Measurements from ENCODE around the gene PUS1.
"Not testable (repeated sequence)": the region's sequence is repeated elsewhere in the genome, so short reads cannot be mapped to it uniquely, and the experiment has no call there.

PUS1 gene

GRCh38 chr12:131959641-131960589, 30.8 kb downstream of the PUS1 start:
- DNase-seq (ENCODE audit: extremely low read depth in 1 of 2, low read depth in 1 of 2) = no peak

- DNase-seq (ENCODE audit: extremely low read depth in 1 of 2, low read depth in 1 of 2) = not testable (repeated sequence)
These were observed 31.7 kb downstream of the PUS1 start for GRCh38 chr12:131960590-131961325.

GRCh38 chr12:131961328-131961727, 32.3 kb downstream of the PUS1 start:
- not testable (repeated sequence) for DNase-seq (ENCODE audit: extremely low read depth in 1 of 2, low read depth in 1 of 2)

DNA sequence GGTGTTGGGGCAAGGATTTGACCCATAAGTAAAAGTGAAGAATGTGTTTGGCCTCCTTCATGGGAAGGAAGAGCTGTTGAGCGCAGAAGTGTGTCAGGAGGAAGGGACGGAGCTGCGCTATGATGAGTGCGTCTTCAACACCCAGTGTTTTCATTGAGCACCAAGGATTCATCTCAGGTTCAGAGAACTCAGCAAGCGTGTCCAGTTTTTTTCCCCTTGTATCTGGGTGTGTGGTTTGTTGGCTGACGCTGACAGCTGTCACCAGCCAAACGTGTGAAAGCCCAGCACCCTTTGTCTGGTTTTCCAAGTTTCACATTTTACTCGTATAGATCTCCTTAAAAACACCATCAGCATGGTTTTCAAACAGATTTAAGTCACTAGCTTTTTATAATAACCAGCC, 33.0 kb downstream of the PUS1 start:
- DNase-seq (ENCODE audit: extremely low read depth in 1 of 2, low read depth in 1 of 2) = no peak

GRCh38 chr12:131963381-131963780, 34.3 kb downstream of the PUS1 start:
- no peak for DNase-seq (ENCODE audit: extremely low read depth in 1 of 2, low read depth in 1 of 2)

- no peak for DNase-seq (ENCODE audit: extremely low read depth in 1 of 2, low read depth in 1 of 2)
These were observed 36.0 kb downstream of the PUS1 start for GRCh38 chr12:131965073-131965472.

DNA sequence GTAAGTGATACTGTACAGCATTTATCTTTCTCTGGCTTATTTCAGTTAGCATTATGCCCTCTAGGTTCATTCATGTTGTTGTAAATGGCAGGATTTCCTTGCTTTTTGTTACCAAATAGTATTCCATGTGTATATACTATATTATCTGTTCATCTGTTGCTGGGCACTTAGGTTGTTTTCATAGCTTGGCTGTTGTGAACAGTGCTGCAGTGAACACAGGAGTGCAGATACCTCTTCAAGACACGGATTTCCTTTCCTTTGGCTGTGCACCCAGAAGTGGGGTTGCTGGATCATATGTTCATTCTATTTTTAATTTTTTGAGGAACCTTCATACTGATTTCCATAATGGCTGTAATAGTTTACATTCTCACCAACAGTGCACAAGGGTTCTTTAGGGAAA, 42.1 kb downstream of the PUS1 start:
- DNase-seq (ENCODE audit: extremely low read depth in 1 of 2, low read depth in 1 of 2) = no peak

- no peak for DNase-seq (ENCODE audit: extremely low read depth in 1 of 2, low read depth in 1 of 2)
These were observed 46.2 kb downstream of the PUS1 start for GRCh38 chr12:131975228-131975627.

GRCh38 chr12:131979606-131980005, 50.5 kb downstream of the PUS1 start:
- no peak for DNase-seq (ENCODE audit: extremely low read depth in 1 of 2, low read depth in 1 of 2)

DNA sequence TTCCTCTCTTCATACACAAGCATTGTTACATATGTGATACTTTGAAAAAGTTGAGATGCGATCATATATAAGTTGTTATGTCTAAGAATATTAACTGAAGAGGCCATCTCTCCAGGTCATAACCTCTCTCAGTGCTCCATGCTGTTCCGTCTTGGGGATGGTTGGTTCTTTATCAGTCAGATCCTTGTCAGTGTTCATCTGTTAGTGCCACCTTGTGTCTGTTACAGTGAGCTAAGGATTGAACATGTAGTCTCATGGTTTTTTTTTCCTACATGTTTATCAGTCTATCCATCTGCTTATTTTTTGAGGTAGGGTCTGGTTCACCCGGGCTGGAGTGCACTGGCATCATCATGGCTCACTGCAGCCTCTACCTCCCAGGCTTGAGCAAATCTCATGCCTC, 51.2 kb downstream of the PUS1 start:
- DNase-seq (ENCODE audit: extremely low read depth in 1 of 2, low read depth in 1 of 2) = no peak

DNA sequence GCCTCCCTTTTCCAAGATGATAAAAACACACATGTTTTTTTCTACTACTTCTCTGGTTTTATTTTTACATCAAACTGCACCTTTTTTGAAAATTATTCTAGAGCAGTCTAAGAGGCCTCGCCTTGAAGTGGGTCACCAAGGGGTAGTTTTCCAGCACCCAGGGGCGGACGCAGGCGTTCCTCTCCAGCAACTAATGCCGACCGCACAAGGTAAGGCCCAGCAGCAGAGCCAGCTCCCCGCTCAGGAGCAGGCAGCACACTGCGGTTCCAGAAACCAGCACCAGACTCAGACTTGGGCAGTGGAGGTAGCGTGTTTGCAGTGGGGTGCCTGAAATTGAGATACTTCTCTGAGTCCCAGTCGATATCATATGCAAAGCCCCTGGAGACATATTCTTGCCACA, 52.3 kb downstream of the PUS1 start:
- DNase-seq (ENCODE audit: extremely low read depth in 1 of 2, low read depth in 1 of 2) = no peak

DNA sequence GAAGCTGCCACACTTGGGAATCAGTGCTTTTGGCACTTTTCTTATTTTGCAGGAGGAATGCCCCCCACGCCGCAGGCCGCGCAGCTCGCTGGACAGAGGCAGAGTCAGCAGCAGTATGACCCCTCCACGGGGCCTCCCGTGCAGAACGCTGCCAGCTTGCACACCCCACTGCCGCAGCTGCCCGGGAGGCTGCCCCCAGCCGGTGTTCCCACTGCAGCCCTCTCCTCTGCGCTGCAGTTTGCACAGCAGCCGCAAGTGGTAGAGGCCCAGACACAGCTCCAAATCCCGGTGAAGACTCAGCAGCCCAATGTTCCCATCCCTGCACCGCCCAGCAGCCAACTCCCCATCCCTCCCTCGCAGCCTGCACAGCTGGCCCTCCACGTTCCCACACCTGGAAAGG, 53.0 kb downstream of the PUS1 start:
- no peak for DNase-seq (ENCODE audit: extremely low read depth in 1 of 2, low read depth in 1 of 2)

- no peak for DNase-seq (ENCODE audit: extremely low read depth in 1 of 2, low read depth in 1 of 2)
These were observed 54.0 kb downstream of the PUS1 start for GRCh38 chr12:131983026-131983425.

GRCh38 chr12:131983554-131983953, 54.5 kb downstream of the PUS1 start:
- no peak for DNase-seq (ENCODE audit: extremely low read depth in 1 of 2, low read depth in 1 of 2)

DNA sequence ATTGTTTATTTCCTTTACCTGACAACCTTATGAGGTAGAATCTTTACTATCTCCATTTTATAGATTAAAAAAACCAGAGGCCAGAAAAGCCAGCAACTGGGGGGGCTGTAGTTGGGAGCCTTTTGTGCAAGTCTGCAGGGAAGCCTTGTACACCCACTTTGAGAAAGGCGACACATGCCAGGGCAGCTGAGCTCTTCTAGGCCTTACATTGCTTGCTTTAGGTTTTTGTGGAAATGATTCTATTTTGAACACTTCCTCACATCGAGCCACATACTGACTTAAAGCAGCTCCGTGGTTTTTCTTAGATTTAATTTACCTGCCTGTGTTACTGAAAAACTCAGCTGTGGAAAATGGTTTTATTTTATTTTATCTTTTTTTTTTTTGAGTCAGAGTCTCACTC, 55.3 kb downstream of the PUS1 start:
- DNase-seq (ENCODE audit: extremely low read depth in 1 of 2, low read depth in 1 of 2) = no peak

DNA sequence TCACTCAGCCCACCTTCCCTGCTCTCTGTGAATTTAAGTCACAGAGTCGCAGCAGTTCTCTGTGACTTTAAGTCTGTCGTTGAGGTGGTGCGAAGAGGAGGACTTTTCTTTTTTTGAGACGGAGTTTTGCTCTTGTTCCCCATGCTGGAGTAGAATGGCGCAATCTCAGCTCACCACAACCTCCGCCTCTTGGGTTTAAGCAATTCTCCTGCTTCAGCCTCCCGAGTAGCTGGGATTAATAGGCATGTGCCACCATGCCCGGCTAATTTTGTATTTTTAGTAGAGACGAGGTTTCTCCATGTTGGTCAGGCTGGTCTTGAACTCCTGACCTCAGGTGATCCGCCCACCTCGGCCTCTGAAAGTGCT, 56.4 kb downstream of the PUS1 start:
- DNase-seq (ENCODE audit: extremely low read depth in 1 of 2, low read depth in 1 of 2) = not testable (repeated sequence)

DNA sequence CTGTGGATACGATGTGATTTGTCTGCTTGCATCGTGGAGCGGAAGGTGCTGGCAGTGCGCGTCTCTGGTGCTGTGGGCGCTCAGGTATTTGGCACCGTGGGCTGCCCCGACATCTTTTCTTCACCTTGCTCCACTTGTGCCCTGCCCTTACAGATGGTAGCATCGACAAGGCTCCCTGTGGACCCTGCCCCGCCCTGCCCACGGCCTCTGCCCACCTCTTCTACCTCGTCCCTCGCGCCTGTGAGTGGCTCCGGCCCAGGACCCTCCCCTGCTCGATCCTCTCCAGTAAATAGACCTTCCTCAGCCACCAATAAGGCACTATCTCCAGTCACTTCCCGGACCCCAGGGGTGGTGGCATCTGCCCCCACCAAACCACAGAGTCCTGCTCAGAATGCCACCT, 57.3 kb downstream of the PUS1 start:
- no peak for DNase-seq (ENCODE audit: extremely low read depth in 1 of 2, low read depth in 1 of 2)

DNA sequence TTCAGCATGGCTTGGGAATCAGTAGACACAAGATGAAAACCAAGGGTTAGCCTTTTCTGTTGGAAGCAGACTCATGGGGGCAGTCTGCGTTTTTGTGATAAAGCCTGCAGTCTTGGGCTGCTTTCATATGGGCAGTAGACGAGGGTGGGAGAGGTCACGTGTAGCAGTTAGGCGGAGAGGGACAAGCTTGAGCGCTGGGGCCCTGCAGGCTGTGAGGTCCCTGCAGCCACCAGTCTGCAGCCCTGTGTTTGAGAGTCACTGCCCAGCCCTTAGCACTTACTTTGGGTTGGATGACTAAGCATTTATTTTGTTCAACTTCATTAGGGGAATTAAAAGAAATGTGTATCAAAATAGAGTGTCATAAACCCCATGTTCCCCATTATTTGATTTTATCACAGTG, 57.8 kb downstream of the PUS1 start:
- DNase-seq (ENCODE audit: extremely low read depth in 1 of 2, low read depth in 1 of 2) = no peak

DNA sequence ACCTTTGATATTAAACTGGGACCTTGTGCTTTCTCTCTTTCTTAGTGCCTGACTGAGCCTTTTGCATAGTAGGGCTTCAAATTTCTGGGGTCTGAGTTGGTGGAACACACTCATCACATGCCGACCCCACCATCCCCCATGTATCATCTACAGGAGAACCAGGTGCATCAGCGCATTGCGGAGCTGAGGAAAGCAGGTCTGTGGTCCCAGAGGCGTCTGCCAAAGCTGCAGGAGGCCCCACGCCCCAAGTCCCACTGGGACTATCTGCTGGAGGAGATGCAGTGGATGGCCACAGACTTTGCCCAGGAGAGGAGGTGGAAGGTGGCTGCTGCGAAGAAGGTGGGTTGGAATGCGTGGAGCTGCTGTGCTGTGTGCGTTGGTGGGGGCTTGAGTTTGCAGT, 58.5 kb downstream of the PUS1 start:
- no peak for DNase-seq (ENCODE audit: extremely low read depth in 1 of 2, low read depth in 1 of 2)

- no peak for DNase-seq (ENCODE audit: extremely low read depth in 1 of 2, low read depth in 1 of 2)
These were observed 59.1 kb downstream of the PUS1 start for GRCh38 chr12:131988054-131988796.

- no peak for DNase-seq (ENCODE audit: extremely low read depth in 1 of 2, low read depth in 1 of 2)
These were observed 59.9 kb downstream of the PUS1 start for GRCh38 chr12:131989021-131989420.
